ENCODE measurements around the gene MAP4K2.

Gene MAP4K2

GRCh38 chr11:64735725-64736259, 67.2 kb downstream of the MAP4K2 start:
- no peak for DNase-seq
